Ramos (cell line): Measurements from ENCODE around the gene CYB561D2.

Experiments used
- in situ Hi-C: fragments of 300-500 bp; cut with MboI; formaldehyde crosslinking; loops from one replicate; pipeline ENCODE4 v1.14.3; 2022; ENCODE audit warnings: low sequenced_read_pairs; ENCODE audit not compliant: unreplicated experiment

Gene CYB561D2

GRCh38 chr3:50358911-50359759 is 8.5 kb downstream of the CYB561D2 start, which contains the start of gene TMEM115:
TMEM115 (minus strand) TSS chr3:50359521; CDS start chr3:50359063, 458 bp downstream.
- in situ Hi-C loops, result no loop called here

GRCh38 chr3:50359760-50360110 is 9.1 kb downstream of the CYB561D2 start:
- in situ Hi-C loops, result no loop called here

GRCh38 chr3:50364573-50365079 is 14.0 kb downstream of the CYB561D2 start:
- in situ Hi-C loops, result no loop called here

GRCh38 chr3:50365080-50365841 is 14.6 kb downstream of the CYB561D2 start:
- in situ Hi-C loops, result no loop called here

- in situ Hi-C loops, result no loop called here
These were observed 15.2 kb downstream of the CYB561D2 start for GRCh38 chr3:50365842-50366220.

- in situ Hi-C loops, result no loop called here
These were observed 18.5 kb downstream of the CYB561D2 start for GRCh38 chr3:50369012-50369670.

- in situ Hi-C loops, result no loop called here
These were observed 19.9 kb downstream of the CYB561D2 start for GRCh38 chr3:50370594-50370993.

GRCh38 chr3:50371133-50371685 is 20.5 kb downstream of the CYB561D2 start:
- in situ Hi-C loops, result no loop called here

GRCh38 chr3:50372349-50372748 is 21.7 kb downstream of the CYB561D2 start:
- in situ Hi-C loops, result no loop called here

- in situ Hi-C loops, result no loop called here
These were observed 22.7 kb downstream of the CYB561D2 start for GRCh38 chr3:50373146-50374051.

- in situ Hi-C loops, result no loop called here
These were observed 23.9 kb downstream of the CYB561D2 start for GRCh38 chr3:50374363-50375257.

- in situ Hi-C loops, result no loop called here
These were observed 24.7 kb downstream of the CYB561D2 start for GRCh38 chr3:50375258-50375931.

GRCh38 chr3:50378024-50378423 is 27.4 kb downstream of the CYB561D2 start:
- in situ Hi-C loops, result no loop called here

GRCh38 chr3:50378757-50379156 is 28.1 kb downstream of the CYB561D2 start:
- in situ Hi-C loops, result no loop called here

GRCh38 chr3:50380405-50381085 is 29.9 kb downstream of the CYB561D2 start:
- in situ Hi-C loops, result no loop called here

- in situ Hi-C loops, result no loop called here
These were observed 30.7 kb downstream of the CYB561D2 start for GRCh38 chr3:50381383-50381782.

- in situ Hi-C loops, result no loop called here
These were observed 32.1 kb downstream of the CYB561D2 start for GRCh38 chr3:50382722-50383121.
